OCI-LY7 (cell line): ENCODE measurements around the gene SEMA4D. TPM values are rescaled to one million over a fixed set of nuclear protein-coding genes. Genes with fewer than 3 reads are reported as not detected.

ENCODE experiments used
- BruUV-seq: library from RNA; stranded (reverse); fragments of 400-500 nt; replicated peaks from 2 replicates; lab custom pipeline; 2021; lab: Mats Ljungman, UMichigan
- CTCF ChIA-PET: fragments of 300-600 bp; sonication (Branson Sonifier 250); formaldehyde crosslinking; loops from one replicate; lab custom pipeline; 2022; ENCODE audit warnings: antibody characterized with exemption; ENCODE audit not compliant: unreplicated experiment; lab: Charles Lee
- POLR2A ChIA-PET: fragments of 300-600 bp; sonication (Branson Sonifier 250); formaldehyde crosslinking; loops from one replicate; lab custom pipeline; 2022; ENCODE audit warnings: antibody characterized with exemption; lab: Charles Lee
- DNase-seq: peaks from one replicate; pipeline ENCODE4 v3.0.0-alpha.2; 2015; ENCODE audit warnings: low spot score
- H2AFZ ChIP-seq: fragments of 200-600 bp; sonication (generic), shearing (Covaris generic); 2 replicates; pipeline ENCODE4 v1.6.1; 2014; ENCODE audit warnings: mild to moderate bottlenecking, antibody characterized with exemption, low read length, moderate library complexity
- H3K27ac ChIP-seq: fragments of 200-600 bp; sonication (generic); 2 replicates; pipeline ENCODE4 v1.5.1; 2014; ENCODE audit warnings: mixed run types, low read depth, mild to moderate bottlenecking, moderate library complexity, low read length, inconsistent platforms; ENCODE audit not compliant: poor library complexity, severe bottlenecking
- H3K36me3 ChIP-seq: fragments of 200-600 bp; sonication (generic); 2 replicates; pipeline ENCODE4 v1.6.1; 2014; ENCODE audit warnings: mild to moderate bottlenecking, antibody characterized with exemption, low read length, moderate library complexity, mixed read lengths; ENCODE audit not compliant: insufficient read depth
- H3K4me1 ChIP-seq: fragments of 200-600 bp; sonication (generic); 2 replicates; pipeline ENCODE4 v1.5.1; 2014; ENCODE audit warnings: mild to moderate bottlenecking, low read length; ENCODE audit not compliant: insufficient read depth, poor library complexity, severe bottlenecking
- H3K4me2 ChIP-seq: fragments of 200-600 bp; sonication (generic); 2 replicates; pipeline ENCODE4 v1.6.1; 2014; ENCODE audit warnings: mild to moderate bottlenecking, low read length
- H3K4me3 ChIP-seq: fragments of 200-600 bp; sonication (generic); 2 replicates; pipeline ENCODE4 v1.5.1; 2014; ENCODE audit warnings: mild to moderate bottlenecking, low read depth, low read length; ENCODE audit not compliant: poor library complexity, severe bottlenecking
- H3K79me2 ChIP-seq: fragments of 200-600 bp; sonication (generic); 2 replicates; pipeline ENCODE4 v1.6.1; 2016; ENCODE audit warnings: low read depth, mild to moderate bottlenecking, low read length, moderate library complexity, mixed read lengths; ENCODE audit not compliant: insufficient read depth
- H3K9me2 ChIP-seq: fragments of 200-600 bp; sonication (generic); 2 replicates; pipeline ENCODE4 v1.6.1; 2016; ENCODE audit warnings: mild to moderate bottlenecking, low read length, mixed read lengths; ENCODE audit not compliant: insufficient read depth
- H3K9me3 ChIP-seq: fragments of 200-600 bp; sonication (generic); 2 replicates; pipeline ENCODE4 v1.6.1; 2014; ENCODE audit warnings: mild to moderate bottlenecking, mixed run types, low read length, mixed read lengths
- H4K20me1 ChIP-seq: fragments of 200-600 bp; sonication (generic); 2 replicates; pipeline ENCODE4 v1.6.1; 2014; ENCODE audit warnings: mild to moderate bottlenecking, antibody characterized with exemption, low read length, moderate library complexity, mixed read lengths; ENCODE audit not compliant: insufficient read depth
- CTCF ChIP-seq: fragments of 200-600 bp; sonication (generic); conservative IDR thresholded peaks from 2 replicates; pipeline ENCODE4 v1.5.1; 2014; ENCODE audit warnings: mild to moderate bottlenecking, antibody characterized with exemption, low read length, moderate library complexity, mixed read lengths
- EZH2phosphoT487 ChIP-seq: fragments of 200-600 bp; sonication (generic); IDR thresholded peaks from 2 replicates; pipeline ENCODE4 v1.6.1; 2018; ENCODE audit warnings: low read depth, borderline replicate concordance, mild to moderate bottlenecking, mixed run types, antibody characterized with exemption, low read length, moderate library complexity, mixed read lengths
- intact Hi-C: fragments of 100-400 bp; cut with micrococcal nuclease; formaldehyde crosslinking; loops from one replicate; pipeline ENCODE4 v1.10.0; 2022; ENCODE audit not compliant: unreplicated experiment
- total RNA-seq, 2 experiments: library from RNA; depleted of rRNA in 1 of 2; stranded (reverse); fragments of >200 nt in 1 of 2; shearing (Covaris generic) in 1 of 2; gene quantifications; 2 replicates each; pipeline ENCODE4 v1.2.3, GENCODE V29; 2014 to 2022

Gene SEMA4D
- total RNA-seq, 2 experiments from 2014 or later, result 28.5 to 60.5 TPM

DNA sequence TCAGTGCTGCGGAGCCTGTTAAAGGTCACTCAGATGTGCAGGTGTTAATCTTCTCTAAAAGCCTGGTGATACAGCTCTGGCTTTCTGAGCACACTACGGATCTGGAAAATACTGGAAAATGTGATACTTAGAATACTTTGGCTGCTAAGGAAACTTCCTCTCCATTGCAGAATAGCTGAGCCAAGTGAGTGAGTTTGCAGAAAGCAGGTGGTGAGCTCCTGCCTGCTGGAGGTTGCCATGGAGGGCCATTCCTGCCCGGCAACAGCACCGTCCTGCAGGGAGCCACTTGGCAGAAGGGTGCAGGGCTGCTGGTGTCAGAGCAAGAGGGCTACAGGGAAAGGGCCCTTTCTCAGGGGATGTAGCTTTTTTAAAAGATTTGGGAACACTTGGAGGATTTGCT, 138.9 kb downstream of the SEMA4D start:
- intact Hi-C loops, result no loop called here
- no peak for TF ChIP-seq EZH2phosphoT487
- TF ChIP-seq CTCF, result no peak
- no peak for DNase-seq
- Histone ChIP-seq H3K9me3 (no peaks in the 10 kb centered on the region), H3K4me3 (no peak overlapping the region), H3K4me1 (no peaks in the 10 kb centered on the region), H2AFZ (no peak overlapping the region), H3K27ac (no peak overlapping the region), H3K79me2 (no peaks in the 10 kb centered on the region), H3K36me3 (peaks cover 89% of the 10 kb centered on the region), H3K9me2 (no peaks in the 10 kb centered on the region), H4K20me1 (no peaks in the 10 kb centered on the region), H3K4me2 (no peak overlapping the region)
- TSS peak; percentile 77 for BruUV-seq
- POLR2A ChIA-PET, result interaction anchor here (0.6 kb wide), 2 partner anchors 38 to 53 kb away, joined by 4 read pairs; no protein-coding TSS in a partner anchor
- CTCF ChIA-PET, result no interaction called here

- Histone ChIP-seq H3K4me3 (no peak overlapping the region), H3K36me3 (peaks cover 95% of the 10 kb centered on the region), H2AFZ (no peak overlapping the region), H3K4me2 (no peak overlapping the region), H3K27ac (no peak overlapping the region), H3K9me3 (no peaks in the 10 kb centered on the region), H3K4me1 (no peaks in the 10 kb centered on the region), H3K79me2 (no peaks in the 10 kb centered on the region), H4K20me1 (no peaks in the 10 kb centered on the region), H3K9me2 (no peaks in the 10 kb centered on the region)
- ChIA-PET POLR2A (no interaction called here), CTCF (no interaction called here)
- DNase-seq, result no peak
- intact Hi-C loops, result no loop called here
- TF ChIP-seq CTCF (no peak), EZH2phosphoT487 (no peak)
- no TSS peak for BruUV-seq
These were observed 139.5 kb downstream of the SEMA4D start for GRCh38 chr9:89358376-89358916.

- Histone ChIP-seq H3K27ac (no peak overlapping the region), H3K9me2 (no peaks in the 10 kb centered on the region), H2AFZ (no peak overlapping the region), H3K4me3 (no peak overlapping the region), H3K9me3 (no peaks in the 10 kb centered on the region), H3K4me1 (no peaks in the 10 kb centered on the region), H4K20me1 (no peaks in the 10 kb centered on the region), H3K4me2 (no peak overlapping the region), H3K36me3 (peaks cover 100% of the 10 kb centered on the region), H3K79me2 (no peaks in the 10 kb centered on the region)
- CTCF ChIA-PET, result no interaction called here
- no TSS peak for BruUV-seq
- no peak for TF ChIP-seq EZH2phosphoT487
- no peak for TF ChIP-seq CTCF
- POLR2A ChIA-PET, result no interaction called here
- intact Hi-C loops, result no loop called here
- DNase-seq, result no peak
These were observed 140.3 kb downstream of the SEMA4D start for GRCh38 chr9:89357331-89358197.
